Loucy (cell line): ENCODE results near the gene MYO5B.

Experiments
- EZH2phosphoT487 ChIP-seq: fragments of 200-600 bp; IDR thresholded peaks from 2 replicates; pipeline ENCODE4 v1.6.1; 2018; ENCODE audit warnings: antibody characterized with exemption, mild to moderate bottlenecking, moderate library complexity, borderline replicate concordance
- TF ChIP-seq, protein P1 (sequence below): fragments of 200-600 bp; sonication (generic); conservative IDR thresholded peaks from 2 replicates; pipeline ENCODE4 v1.5.1; 2014; ENCODE audit warnings: mild to moderate bottlenecking, antibody characterized with exemption, low read length

DNA sequence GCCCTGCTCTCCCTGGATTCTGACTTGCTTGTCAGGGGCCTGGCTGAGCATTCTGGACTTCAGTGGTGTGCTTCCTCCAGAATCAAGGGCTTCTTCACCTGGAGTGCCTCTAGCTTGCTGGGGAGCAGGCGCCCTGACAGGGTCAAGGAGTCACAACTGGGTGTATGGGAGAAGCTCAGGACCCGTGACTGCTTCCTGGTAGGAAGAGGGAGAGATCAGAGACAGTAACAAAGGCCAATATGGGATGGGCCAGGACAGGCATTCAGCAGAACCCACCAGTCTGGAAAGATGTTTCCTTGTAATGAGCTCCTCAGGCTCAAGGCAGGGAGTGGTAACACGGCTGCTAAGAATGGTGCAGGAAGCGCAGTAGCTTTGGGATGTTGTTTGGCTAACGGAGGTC, 277.2 kb downstream of the MYO5B start:
- TF ChIP-seq, protein P1, sequence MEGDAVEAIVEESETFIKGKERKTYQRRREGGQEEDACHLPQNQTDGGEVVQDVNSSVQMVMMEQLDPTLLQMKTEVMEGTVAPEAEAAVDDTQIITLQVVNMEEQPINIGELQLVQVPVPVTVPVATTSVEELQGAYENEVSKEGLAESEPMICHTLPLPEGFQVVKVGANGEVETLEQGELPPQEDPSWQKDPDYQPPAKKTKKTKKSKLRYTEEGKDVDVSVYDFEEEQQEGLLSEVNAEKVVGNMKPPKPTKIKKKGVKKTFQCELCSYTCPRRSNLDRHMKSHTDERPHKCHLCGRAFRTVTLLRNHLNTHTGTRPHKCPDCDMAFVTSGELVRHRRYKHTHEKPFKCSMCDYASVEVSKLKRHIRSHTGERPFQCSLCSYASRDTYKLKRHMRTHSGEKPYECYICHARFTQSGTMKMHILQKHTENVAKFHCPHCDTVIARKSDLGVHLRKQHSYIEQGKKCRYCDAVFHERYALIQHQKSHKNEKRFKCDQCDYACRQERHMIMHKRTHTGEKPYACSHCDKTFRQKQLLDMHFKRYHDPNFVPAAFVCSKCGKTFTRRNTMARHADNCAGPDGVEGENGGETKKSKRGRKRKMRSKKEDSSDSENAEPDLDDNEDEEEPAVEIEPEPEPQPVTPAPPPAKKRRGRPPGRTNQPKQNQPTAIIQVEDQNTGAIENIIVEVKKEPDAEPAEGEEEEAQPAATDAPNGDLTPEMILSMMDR: no peak
- no peak for TF ChIP-seq EZH2phosphoT487
